HG03175 (cell line): ENCODE results near the gene SPTA1.
"Not testable (repeated sequence)": the region's sequence is repeated elsewhere in the genome, so short reads cannot be mapped to it uniquely, and the experiment has no call there.

Experiments
- ATAC-seq: cut with Tn5 transposase; IDR thresholded peaks from one replicate; pipeline ENCODE4 v1.9.1; 2021; ENCODE audit warnings: mild to moderate bottlenecking, moderate library complexity; ENCODE audit not compliant: unreplicated experiment

Gene SPTA1

DNA sequence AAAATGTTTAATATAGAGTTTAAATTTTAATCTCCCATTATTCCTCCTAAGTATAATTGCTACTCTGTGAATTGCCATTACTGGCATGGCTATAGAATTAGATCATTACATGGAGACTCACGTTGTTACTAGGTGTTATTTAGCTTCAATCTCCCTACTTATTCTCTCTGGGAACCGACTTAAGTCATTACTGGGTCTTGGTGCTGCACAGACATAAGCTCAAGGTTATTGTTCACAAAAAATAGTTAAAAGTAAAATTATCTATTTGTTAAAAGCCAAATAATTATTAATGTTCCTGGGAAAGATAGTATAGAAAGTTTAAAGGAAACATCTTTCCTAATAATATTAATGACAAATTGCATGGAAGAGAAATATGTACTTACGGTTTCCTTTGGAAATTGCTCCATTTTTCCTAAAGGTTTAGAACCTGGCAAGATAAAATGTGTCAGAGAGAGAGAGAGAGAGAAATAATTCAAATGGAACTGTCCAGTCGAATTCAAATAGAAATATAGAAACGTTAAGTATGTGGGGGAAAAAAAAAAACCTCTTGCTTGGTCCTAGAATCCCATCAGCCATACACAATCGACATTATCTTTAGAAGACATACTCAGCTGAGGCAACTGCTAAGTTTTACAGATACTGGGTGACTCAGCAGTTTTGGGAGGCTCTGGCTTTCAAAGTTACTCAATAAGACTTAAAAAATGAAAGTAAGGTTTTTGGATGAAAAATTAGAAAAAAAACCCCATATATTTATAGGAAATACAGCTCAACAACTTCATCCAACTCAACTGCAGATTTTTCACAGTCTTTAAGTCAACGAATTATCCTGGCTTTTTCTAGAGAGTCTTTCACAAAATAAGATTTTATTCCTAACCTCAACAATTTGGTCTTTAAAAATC is at the start of gene SPTA1:
SPTA1 (minus strand) TSS at position 605 of the 899 bp plus-strand sequence; CDS start at position 407, 198 bp downstream.
- no peak for ATAC-seq

DNA sequence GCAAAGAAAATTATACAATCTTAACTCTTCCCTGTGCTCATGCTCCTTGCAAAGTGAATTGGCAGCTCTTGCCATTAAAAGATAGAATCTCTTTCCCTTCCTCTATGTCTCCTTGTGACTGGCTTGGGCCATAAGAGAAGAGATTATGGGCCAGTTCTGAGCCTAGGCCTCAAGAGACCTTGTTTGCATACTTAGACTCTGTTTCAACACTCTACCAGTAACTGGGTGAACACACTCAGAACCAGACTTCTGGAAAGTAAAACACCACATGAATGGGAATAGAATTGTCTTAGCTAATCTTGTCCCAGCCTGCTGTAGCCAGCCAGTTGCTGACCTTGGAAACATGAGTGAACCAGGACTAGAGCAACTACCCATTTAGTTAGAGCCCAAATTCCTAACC is 49.3 kb upstream of the SPTA1 start:
- ATAC-seq = no peak

DNA sequence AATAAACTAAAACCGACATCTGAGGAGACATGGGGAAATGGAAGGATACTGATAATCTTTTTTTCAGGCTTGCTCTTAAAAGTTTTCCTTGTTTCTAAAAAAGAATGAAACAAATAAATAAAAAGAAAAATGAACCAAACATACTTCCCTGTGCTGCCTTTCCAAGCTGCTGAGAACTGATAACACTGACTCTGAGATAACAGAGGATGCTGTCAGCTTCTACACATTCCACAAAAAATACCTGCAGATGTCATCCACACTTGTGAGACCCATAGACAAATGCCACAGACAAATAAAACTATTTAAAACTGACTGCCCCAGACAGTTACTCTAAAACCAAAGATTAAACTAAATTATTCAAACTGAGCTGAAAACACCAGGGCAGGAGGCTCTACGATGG is 46.0 kb upstream of the SPTA1 start:
- no peak for ATAC-seq

DNA sequence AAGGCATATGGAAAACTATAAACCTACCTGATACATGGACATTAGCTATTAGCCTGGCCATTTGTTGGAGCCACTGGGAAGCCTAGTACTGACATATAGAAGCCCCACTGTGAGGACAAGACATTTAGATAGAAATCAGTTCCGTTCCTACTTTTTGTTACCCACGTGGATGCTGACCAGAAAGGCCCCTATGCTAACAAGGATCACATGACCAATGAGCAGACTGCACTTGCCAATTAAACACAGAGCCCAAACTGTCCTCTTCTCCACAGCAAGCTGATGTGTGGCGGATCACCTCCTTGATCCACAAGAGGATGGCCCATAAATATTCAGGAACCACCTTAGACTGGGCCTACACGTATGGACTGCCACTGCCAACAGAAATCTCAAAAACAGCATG is 45.2 kb upstream of the SPTA1 start:
- no peak for ATAC-seq

DNA sequence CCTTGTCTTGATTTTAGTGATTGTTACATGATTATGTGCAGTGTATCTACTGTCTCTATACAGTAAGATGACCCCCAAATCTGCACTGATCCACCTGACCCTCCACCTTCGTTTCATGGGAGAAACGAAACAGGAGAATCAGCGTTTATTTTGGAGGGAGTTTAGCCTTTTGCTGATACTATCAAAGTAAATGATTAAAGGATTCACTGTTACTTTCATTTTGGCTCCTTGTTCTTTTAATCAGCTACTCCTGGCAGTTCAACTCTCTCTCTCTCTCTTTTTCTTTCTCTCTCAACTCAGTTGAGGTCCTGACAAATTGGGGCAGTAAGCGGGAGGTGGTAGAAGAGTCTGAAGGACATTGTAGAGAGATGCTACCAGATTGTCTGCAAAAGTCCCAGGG is 43.9 kb upstream of the SPTA1 start:
- ATAC-seq = no peak

DNA sequence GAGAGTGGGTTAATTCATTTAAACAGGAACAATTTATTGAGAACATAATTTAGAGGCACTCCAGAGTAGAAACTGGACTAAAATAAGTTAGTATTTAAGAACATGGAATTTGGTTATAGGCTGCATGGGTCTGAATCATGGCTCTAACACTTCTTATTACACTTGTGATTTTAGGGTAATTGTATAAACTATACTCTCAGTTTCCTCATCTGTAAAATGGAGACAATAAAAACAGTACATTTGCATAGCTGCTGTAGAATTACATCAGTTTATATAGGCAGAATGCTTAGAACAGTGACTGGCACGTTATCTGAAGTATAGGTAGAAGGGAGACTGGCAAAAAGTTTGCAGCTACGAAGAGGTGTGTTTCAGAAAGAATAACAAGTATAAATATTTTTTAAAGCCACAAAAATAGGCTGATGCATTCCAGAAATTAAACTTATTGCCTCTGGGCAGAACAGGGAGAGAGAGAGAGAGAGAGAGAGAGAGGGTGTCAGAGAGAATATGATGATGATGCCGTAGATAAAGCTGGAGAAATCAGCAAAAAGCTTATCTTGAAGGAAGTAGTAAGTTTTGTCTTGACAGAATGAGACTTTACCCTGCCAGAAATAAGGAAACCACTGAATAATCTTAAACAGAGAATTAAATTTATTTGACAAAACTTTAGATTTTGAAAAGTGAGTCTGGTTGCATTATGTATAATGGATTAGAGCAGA is 42.2 kb upstream of the SPTA1 start:
- no peak for ATAC-seq

DNA sequence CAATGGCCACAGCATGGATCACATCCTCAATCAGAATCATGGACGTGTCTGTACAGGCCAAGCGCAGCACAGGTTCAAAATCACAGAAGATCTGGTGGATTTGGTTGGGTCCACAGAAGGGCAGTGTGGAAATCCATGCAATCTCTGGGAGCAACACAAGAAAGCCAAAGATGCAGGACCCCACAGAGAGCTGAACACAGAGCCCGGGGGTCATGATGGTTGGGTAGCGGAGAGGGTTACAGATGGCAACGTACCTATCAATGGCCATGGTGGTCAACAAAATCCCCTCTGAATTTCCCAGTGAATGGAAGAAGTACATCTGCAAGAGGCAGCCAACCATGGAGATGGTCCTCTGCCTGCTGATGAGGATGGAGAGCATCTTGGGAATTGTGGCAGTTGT is 37.9 kb upstream of the SPTA1 start:
- ATAC-seq = no peak

DNA sequence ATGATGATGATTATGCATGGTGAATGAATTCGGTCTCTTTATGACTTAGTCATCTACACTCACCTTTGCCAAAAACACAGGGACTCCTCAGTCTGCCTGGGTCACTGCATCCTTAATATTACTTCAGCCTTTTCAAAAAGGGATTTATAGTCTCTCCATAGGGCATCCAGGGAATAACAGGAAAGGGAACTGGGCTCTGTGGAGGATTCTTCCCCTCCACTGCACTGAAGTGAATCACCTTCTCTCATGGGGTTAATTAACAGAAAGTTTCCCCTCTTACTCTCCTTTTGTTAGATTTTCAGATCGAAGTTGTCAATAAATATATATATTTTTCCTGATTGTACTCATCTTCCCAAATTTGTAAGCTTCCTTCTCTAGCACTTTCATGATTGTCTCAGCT is 34.1 kb upstream of the SPTA1 start, which contains the start of gene OR6K3:
OR6K3 (minus strand) TSS at position 101 of the 400 bp plus-strand sequence. CDS start 2,605 bp downstream, outside the sequence.
- ATAC-seq = no peak

DNA sequence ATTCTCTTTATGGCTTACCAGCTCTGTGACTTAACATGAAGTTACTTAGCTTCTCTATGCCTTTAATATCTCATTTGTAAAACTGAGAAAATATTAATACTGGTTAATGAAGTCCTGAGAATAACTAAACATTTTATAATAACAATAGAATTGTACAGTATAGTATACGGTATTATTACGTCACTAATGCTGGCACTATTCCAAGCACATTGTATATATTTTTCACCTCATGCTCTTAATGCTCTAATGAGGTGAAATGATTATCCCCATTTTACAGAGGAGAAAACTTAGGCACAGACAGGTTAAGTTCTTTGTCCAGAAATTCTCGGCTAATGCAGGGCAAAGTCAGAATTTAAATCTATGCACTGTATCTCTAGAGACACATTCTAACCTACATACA is 33.1 kb upstream of the SPTA1 start:
- ATAC-seq = no peak

DNA sequence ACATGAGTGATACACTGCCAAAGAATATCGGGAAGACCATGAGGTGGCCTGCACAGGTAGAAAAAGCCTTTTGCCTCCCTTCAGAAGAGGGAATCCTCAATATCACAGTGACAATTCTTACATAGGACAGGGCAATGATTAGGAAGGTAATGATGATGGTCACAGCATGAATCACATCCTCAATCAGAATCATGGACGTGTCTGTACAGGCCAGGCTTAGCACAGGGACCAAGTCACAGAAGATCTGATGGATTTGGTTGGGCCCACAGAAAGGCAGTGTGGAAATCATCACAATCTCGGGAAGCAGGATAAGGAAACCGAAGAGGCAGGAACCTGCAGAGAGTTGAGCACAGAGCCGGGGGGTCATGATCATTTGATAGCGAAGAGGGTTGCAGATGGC is 30.8 kb upstream of the SPTA1 start:
- ATAC-seq = no peak

DNA sequence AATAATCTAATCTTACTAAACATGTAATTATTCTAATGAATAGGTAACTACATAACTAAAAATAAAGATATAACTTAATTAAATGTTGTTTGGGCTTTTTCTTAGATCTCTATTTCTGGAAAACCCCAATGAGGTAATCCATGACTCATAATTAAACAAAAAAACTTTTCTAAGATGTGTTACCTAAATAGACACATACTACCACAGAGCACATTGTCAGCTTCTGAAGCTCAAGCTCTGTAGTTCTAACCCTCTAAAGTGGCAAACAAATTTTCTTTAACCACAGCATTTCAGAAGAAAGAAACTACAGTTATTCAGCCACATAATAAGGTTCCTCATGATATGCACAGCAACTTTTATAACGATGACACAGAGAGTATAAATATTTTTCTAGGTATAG is 29.8 kb upstream of the SPTA1 start:
- ATAC-seq = no peak

DNA sequence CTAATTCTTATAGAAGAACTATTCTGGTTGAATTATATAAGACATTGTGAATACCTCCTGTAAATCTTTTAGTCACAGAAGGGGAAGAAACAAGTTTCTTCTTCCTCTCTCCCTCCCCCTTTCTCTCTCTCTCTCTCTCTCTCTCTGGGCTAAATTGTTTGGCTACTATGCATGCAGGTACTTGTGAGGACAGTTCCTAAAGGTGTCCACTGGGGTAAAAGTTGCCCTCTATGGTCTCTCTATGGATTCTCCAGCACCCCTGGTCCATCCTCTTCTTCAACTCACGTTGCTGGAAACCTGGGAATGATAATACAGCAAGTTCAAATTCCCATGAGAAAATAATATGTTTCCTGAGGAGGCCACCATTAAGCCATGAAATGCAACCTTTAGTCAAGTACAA is 28.2 kb upstream of the SPTA1 start:
- no peak for ATAC-seq

DNA sequence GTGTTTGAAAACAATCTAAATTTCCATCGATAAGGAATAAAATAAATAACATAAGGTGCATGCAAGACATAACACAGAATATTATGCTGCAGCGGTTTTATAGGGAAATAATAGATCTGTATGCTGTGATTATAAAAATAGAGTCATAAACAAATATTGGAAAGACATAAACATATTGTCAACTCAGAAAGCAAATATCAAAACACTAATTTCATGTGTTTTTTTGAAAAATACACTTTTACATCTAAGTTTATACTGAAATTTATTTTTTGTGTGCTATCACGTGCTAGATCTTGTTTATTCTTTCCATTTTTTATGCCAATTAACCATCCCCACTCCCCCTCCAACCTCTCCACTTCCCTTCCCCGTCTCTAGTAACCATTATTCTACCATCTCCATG is 24.6 kb upstream of the SPTA1 start:
- no peak for ATAC-seq

DNA sequence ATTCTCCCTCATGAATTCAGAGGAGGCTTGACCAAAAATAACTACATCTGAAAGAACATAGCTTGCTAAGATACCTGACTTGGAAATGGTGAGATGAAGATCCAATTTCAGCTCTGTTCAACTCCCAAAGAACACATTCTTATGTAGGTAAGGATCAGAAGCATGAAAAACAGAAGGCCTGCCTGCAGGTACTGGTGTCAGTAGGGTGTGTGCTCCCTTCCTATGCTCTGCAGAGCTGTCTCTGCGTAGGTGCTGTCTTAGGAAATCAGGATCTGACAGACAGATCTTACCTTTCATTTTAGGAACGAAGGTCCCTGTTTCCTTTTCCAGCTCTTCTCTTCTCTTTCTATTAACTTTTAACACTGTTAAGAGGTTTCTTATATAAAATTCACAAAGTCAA is 19.6 kb upstream of the SPTA1 start:
- no peak for ATAC-seq

DNA sequence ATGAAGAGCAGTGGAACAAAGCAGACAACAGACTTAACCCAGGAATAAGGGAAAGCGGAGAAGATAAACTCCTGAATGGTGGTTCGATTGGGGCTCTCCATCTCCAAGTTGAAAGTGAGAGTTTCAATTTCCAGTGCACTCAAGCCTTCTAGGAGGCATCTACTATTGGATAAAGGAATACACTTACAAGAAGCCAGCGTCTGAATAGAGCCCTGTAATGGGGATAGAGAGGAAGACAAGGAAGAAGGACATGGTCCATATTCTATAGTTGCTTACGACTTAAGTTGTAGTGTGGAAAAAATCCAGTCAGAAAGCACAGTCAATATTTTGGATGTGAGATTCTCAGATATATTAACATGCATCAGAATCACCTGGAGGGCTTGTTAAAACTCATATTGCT is 14.0 kb upstream of the SPTA1 start, which contains the start of gene OR6K2:
OR6K2 (minus strand) TSS at position 101 of the 400 bp plus-strand sequence; CDS start at position 101, 0 bp downstream.
- ATAC-seq = no peak

DNA sequence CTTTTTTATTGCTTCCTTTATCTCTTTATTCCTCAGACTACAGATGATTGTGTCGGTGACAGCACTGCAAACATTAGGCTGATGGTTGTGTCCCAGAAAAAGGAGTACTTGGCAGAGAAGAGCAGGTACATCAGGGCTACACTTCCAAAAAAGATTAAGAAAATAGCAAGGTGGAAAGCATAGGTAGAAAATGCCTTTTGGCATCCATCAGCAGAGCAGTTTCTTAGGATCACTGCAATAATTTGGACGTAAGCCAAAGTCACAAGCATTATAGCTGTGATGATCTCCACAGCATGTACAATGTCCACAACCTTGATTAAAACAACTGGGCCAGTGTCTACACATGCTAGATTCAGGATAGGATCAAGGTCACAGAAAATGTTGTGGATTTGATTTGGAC is 8.1 kb upstream of the SPTA1 start:
- ATAC-seq = no peak

DNA sequence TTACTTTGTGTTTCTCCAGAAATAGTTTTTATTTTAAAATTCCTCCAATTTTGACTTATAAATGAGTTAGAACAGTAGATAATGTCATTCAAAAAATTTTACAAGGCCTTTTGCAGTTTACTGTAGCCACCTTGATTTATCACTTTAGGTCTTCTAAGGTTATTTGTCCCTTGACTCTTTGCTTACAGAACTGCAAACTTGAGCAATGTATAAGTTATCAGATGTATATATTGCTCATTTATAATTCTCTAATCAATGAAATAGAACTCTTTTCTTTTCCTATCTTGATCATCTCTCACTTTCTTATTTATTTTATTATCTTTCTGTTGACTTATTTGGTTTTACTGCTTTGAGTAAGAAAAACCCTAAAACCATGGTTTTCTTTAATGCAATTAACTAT is 5.8 kb upstream of the SPTA1 start:
- ATAC-seq = no peak

DNA sequence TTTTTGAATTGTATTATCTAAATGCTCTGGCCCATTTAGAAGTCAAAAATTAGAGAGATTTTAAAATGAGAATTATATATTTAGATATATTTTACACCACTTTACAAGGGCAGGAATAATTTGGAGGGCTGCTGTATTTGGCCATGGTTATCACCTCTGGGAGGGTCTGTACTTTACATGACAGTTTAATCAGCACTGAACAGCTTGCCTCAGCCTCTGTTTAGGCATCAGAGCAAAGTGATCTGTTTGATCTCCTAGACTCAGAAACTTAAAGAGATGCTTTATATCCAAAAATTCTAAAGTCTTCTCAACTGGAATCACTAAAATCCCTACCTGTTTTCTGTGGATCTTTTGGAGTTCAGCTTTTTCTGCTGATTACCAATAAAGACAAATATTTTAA is 5.4 kb upstream of the SPTA1 start:
- ATAC-seq = no peak

DNA sequence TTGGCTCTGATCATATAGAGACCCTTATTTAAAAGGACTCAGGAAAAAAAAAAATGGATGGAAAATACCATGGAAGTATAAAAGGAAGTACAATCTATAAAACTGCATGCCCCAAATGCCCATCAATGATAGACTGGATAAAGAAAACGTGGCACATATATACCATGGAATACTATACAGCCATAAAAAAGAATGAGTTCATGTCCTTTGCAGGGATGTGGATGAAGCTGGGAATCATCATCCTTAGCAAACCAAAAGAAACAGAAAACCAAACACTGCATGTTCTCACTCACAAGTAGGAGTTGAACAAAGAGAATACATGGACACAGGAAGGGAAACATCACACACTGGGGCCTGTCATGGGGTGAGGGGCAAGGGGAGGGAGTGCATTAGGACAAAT is 4.6 kb upstream of the SPTA1 start:
- ATAC-seq = not testable (repeated sequence)

DNA sequence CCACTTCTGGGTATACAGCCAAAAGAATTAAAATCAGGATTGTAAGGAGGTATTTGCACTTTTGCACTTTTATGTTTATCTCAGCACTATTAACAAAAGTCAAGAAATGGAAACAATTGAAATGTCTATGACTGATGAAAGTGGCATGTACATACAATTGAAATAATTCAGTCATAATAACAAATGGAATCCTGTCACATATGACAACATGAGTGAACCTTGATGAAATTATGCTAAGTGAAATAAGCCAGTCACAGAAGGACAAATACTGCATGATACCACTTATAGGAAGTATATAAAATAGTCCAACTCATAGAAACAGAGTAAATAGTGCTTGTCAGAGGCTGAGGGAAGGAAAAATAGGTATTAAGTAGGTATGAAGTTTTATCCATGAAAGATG is 3.4 kb upstream of the SPTA1 start:
- no peak for ATAC-seq

DNA sequence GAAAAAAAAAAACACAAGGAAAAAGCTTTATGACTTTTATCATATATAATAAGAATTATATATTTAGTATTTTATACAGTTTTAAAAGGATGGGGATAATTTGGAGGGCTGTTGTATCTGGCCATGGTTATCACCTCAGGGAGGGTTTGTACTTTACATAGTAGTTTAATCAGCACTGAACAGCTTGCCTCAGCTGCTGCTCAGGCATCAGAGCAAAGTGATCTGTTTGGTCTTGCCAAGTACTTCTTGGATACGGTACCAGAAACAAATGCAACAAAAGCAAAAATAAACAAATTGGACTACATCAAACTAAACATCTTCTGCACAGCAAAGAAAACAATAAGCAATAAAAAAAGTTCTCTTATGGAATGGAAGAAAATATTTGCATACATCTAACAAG is 2.6 kb upstream of the SPTA1 start:
- no peak for ATAC-seq

DNA sequence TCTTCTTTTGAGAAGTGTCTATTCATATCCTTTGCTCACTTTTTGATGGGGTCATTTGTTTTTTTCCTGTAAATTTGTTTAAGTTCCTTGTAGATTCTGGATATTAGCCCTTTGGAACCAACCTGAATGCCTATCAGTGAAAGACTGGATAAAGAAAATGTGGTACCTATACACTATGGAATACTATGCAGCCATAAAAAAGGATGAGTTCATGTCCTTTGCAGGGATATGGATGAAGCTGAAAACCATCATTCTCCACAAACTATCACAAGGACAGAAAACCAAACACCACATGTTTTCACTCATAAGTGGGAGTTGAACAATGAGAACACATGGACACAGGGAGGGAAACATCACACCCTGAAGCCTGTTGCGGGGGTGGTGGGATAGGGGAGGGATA is 1.8 kb upstream of the SPTA1 start:
- not testable (repeated sequence) for ATAC-seq
